HEK293 (cell line): Measurements from ENCODE around the gene NPDC1.

Source experiments
- CTCF ChIP-seq: fragments of 450-650 bp; formaldehyde crosslinking; IDR thresholded peaks from 2 replicates; pipeline ENCODE4 v1.5.1; 2016; ENCODE audit warnings: missing biosample characterization, missing genetic modification characterization
- KLF10 ChIP-seq: fragments of 450-650 bp; IDR thresholded peaks from 2 replicates; pipeline ENCODE4 v1.5.1; 2018; ENCODE audit warnings: missing biosample characterization, mild to moderate bottlenecking, missing genetic modification characterization
- KLF16 ChIP-seq: fragments of 450-650 bp; formaldehyde crosslinking; IDR thresholded peaks from 2 replicates; pipeline ENCODE4 v1.5.1; 2017; ENCODE audit warnings: missing biosample characterization, missing genetic modification characterization
- ZFP41 ChIP-seq: fragments of 450-650 bp; formaldehyde crosslinking; IDR thresholded peaks from 2 replicates; pipeline ENCODE4 v1.5.1; 2016; ENCODE audit warnings: missing biosample characterization, missing genetic modification characterization, borderline replicate concordance
- ZNF112 ChIP-seq: fragments of 450-650 bp; formaldehyde crosslinking; IDR thresholded peaks from 2 replicates; pipeline ENCODE4 v1.5.0; 2017; ENCODE audit warnings: missing biosample characterization, missing genetic modification characterization
- ZNF114 ChIP-seq: fragments of 450-650 bp; formaldehyde crosslinking; IDR thresholded peaks from 2 replicates; pipeline ENCODE4 v1.5.0; 2017; ENCODE audit warnings: missing biosample characterization, missing genetic modification characterization
- ZNF121 ChIP-seq: fragments of 450-650 bp; formaldehyde crosslinking; IDR thresholded peaks from 2 replicates; pipeline ENCODE4 v1.5.1; 2016; ENCODE audit warnings: missing biosample characterization, missing genetic modification characterization
- ZNF138 ChIP-seq: fragments of 450-650 bp; formaldehyde crosslinking; IDR thresholded peaks from 2 replicates; pipeline ENCODE4 v1.5.1; 2016; ENCODE audit warnings: missing biosample characterization, missing genetic modification characterization, borderline replicate concordance
- ZNF184 ChIP-seq: fragments of 450-650 bp; IDR thresholded peaks from 2 replicates; pipeline ENCODE4 v1.5.1; 2018; ENCODE audit warnings: missing biosample characterization, mild to moderate bottlenecking, missing genetic modification characterization
- ZNF274 ChIP-seq, 2 experiments: fragments of 200-500 bp in 1 of 2; fragments of 450-650 bp in 1 of 2; sonication (Bioruptor generic) in 1 of 2; formaldehyde crosslinking in 1 of 2; IDR thresholded peaks; 2 replicates each; pipeline versions ENCODE4 v1.5.1 to v1.6.1; 2014 to 2016; ENCODE audit warnings: borderline replicate concordance in 1 of 2, inconsistent platforms in 1 of 2, low read length in 1 of 2, missing biosample characterization in 1 of 2, missing genetic modification characterization in 1 of 2
- ZNF350 ChIP-seq: fragments of 450-650 bp; formaldehyde crosslinking; IDR thresholded peaks from 2 replicates; pipeline ENCODE4 v1.5.0; 2017; ENCODE audit warnings: missing biosample characterization, mild to moderate bottlenecking, missing genetic modification characterization
- ZNF629 ChIP-seq: fragments of 450-650 bp; formaldehyde crosslinking; IDR thresholded peaks from 2 replicates; pipeline ENCODE4 v1.5.1; 2017; ENCODE audit warnings: missing biosample characterization, missing genetic modification characterization
- ZNF777 ChIP-seq: fragments of 450-650 bp; formaldehyde crosslinking; IDR thresholded peaks from 2 replicates; pipeline ENCODE4 v1.5.1; 2017; ENCODE audit warnings: missing biosample characterization, missing genetic modification characterization, borderline replicate concordance

- TF ChIP-seq ZNF138: no peak
- no peak for TF ChIP-seq ZNF274 (IDR thresholded peaks at IDR 0.05; ENCODE audit: low read length)
- TF ChIP-seq ZNF274 (tag by site-specific recombination; IDR thresholded peaks at IDR 0.05; ENCODE audit: borderline replicate concordance): no peak
- no peak for TF ChIP-seq CTCF
- TF ChIP-seq ZNF350: no peak
- no peak for TF ChIP-seq ZNF112
- TF ChIP-seq ZFP41 (tag by site-specific recombination): no peak
- no peak for TF ChIP-seq KLF16 (tag by site-specific recombination)
- TF ChIP-seq ZNF184 (tag by site-specific recombination): no peak
- TF ChIP-seq ZNF777: no peak
- no peak for TF ChIP-seq ZNF121 (tag by site-specific recombination)
- no peak for TF ChIP-seq ZNF629 (tag by site-specific recombination)
- no peak for TF ChIP-seq KLF10
- no peak for TF ChIP-seq ZNF114 (tag by site-specific recombination)
Observed at GRCh38 chr9:137089232-137089947, 43.4 kb upstream of the NPDC1 start.
